Measurements from ENCODE around the gene NDUFB6. TPM values are rescaled to one million over a fixed set of nuclear protein-coding genes. Genes with fewer than 3 reads are reported as not detected.

Gene NDUFB6
- total and polyA plus RNA-seq, 7 experiments from 2014 or later = 10.4 to 75.9 (median 14.6) TPM

- Mint-ChIP-seq H3K4me3 (no peak overlapping the region), H3K27me3 (peaks cover 6 to 33% (median 23%) of the 10 kb centered on the region in 5 donors), H3K27ac (no peak overlapping the region), H3K36me3 (no peaks in the 10 kb centered on the region), H3K9me3 (peaks cover 0 to 6% (median 0%) of the 10 kb centered on the region in 11 donors), H3K4me1 (no peaks in the 10 kb centered on the region)
- Histone ChIP-seq H3K9me3 (ENCODE audit: control insufficient read depth in 2 of 3, low read length in 3 of 3) (no peaks in the 10 kb centered on the region), H3K27me3 (ENCODE audit: control insufficient read depth in 2 of 2, insufficient read depth in 2 of 2, low read length in 2 of 2) (peaks cover 0 to 4% of the 10 kb centered on the region in 2 donors), H3K36me3 (ENCODE audit: control insufficient read depth in 2 of 3, insufficient read depth in 3 of 3, low read length in 3 of 3) (no peaks in the 10 kb centered on the region), H3K27ac (ENCODE audit: low read depth, low read length) (no peak overlapping the region), H3K4me3 (ENCODE audit: low read length) (no peak overlapping the region), H3K4me1 (ENCODE audit: control insufficient read depth in 2 of 2, insufficient read depth in 2 of 2, low read length in 2 of 2) (no peaks in the 10 kb centered on the region)
- ChIA-PET POLR2A (no interaction called here), CTCF (interaction anchor here (0.6 to 0.7 kb wide), 2 partner anchors 368 to 1012 kb away, joined by 3 to 4 read pairs; no protein-coding TSS in a partner anchor)
- no peak for ATAC-seq
- intact Hi-C loops (cut with micrococcal nuclease) = no loop called here
- DNase-seq = no peak
Observed at GRCh38 chr9:32596096-32596865, 23.3 kb upstream of the NDUFB6 start.

- DNase-seq (no peak), ATAC-seq (no peak)
- Histone ChIP-seq H3K36me3 (ENCODE audit: control insufficient read depth in 2 of 3, insufficient read depth in 3 of 3, low read length in 3 of 3) (no peaks in the 10 kb centered on the region), H3K4me1 (ENCODE audit: control insufficient read depth in 2 of 2, insufficient read depth in 2 of 2, low read length in 2 of 2) (no peaks in the 10 kb centered on the region), H3K4me3 (ENCODE audit: low read length) (no peak overlapping the region), H3K27me3 (ENCODE audit: control insufficient read depth in 2 of 2, insufficient read depth in 2 of 2, low read length in 2 of 2) (no peaks in the 10 kb centered on the region), H3K9me3 (ENCODE audit: control insufficient read depth in 2 of 3, low read length in 3 of 3) (no peaks in the 10 kb centered on the region), H3K27ac (ENCODE audit: low read depth, low read length) (no peak overlapping the region)
- Mint-ChIP-seq H3K27ac (no peak overlapping the region), H3K4me3 (no peak overlapping the region), H3K36me3 (no peaks in the 10 kb centered on the region), H3K9me3 (peaks cover 0 to 1% (median 0%) of the 10 kb centered on the region in 11 donors), H3K4me1 (no peaks in the 10 kb centered on the region), H3K27me3 (peaks cover 0 to 35% (median 21%) of the 10 kb centered on the region in 5 donors)
- POLR2A ChIA-PET = no interaction called here
- CTCF ChIA-PET = interaction anchor here (0.7 to 3.9 kb wide), 2 partner anchors 10 to 378 kb away, joined by 4 to 25 read pairs; no protein-coding TSS in a partner anchor
- intact Hi-C loops (cut with micrococcal nuclease) = no loop called here
Observed at GRCh38 chr9:32590898-32591297, 17.9 kb upstream of the NDUFB6 start.

GRCh38 chr9:32590476-32590875 is 17.5 kb upstream of the NDUFB6 start:
- H3K27ac Mint-ChIP-seq = no peak overlapping the region
- CTCF ChIA-PET = interaction anchor here (0.6 to 3.9 kb wide), 3 partner anchors 10 to 379 kb away, joined by 3 to 25 read pairs (median 4); no protein-coding TSS in a partner anchor

GRCh38 chr9:32589083-32589723 is 16.2 kb upstream of the NDUFB6 start:
- intact Hi-C loops (cut with micrococcal nuclease) = loop anchor here (1.0 to 10.0 kb wide), 2 partner anchors 379 to 1136 kb away; no protein-coding TSS in a partner anchor
- Histone ChIP-seq H3K4me1 (ENCODE audit: control insufficient read depth in 2 of 2, insufficient read depth in 2 of 2, low read length in 2 of 2) (no peaks in the 10 kb centered on the region), H3K27ac (ENCODE audit: low read depth, low read length) (no peak overlapping the region), H3K36me3 (ENCODE audit: control insufficient read depth in 2 of 3, insufficient read depth in 3 of 3, low read length in 3 of 3) (no peaks in the 10 kb centered on the region), H3K27me3 (ENCODE audit: control insufficient read depth in 2 of 2, insufficient read depth in 2 of 2, low read length in 2 of 2) (no peaks in the 10 kb centered on the region), H3K4me3 (ENCODE audit: low read length) (no peak overlapping the region), H3K9me3 (ENCODE audit: control insufficient read depth in 2 of 3, low read length in 3 of 3) (no peaks in the 10 kb centered on the region)
- Mint-ChIP-seq H3K4me1 (no peaks in the 10 kb centered on the region), H3K9me3 (no peaks in the 10 kb centered on the region), H3K27ac (no peak overlapping the region), H3K4me3 (no peak overlapping the region), H3K27me3 (peaks cover 0 to 37% (median 31%) of the 10 kb centered on the region in 5 donors), H3K36me3 (no peaks in the 10 kb centered on the region)
- ATAC-seq (peak; percentile 58), DNase-seq (peak in 2 of 9 donors; percentile 12 to 28)
- ChIA-PET POLR2A (no interaction called here), CTCF (interaction anchor here (0.7 to 3.9 kb wide), 5 partner anchors 9 to 1831 kb away, joined by 3 to 25 read pairs (median 5); no protein-coding TSS in a partner anchor)

More at GRCh38 chr9:32590476-32590875, 17.5 kb upstream of the NDUFB6 start:
- Histone ChIP-seq H3K36me3 (ENCODE audit: control insufficient read depth in 2 of 3, insufficient read depth in 3 of 3, low read length in 3 of 3) (no peaks in the 10 kb centered on the region), H3K4me3 (ENCODE audit: low read length) (no peak overlapping the region), H3K27me3 (ENCODE audit: control insufficient read depth in 2 of 2, insufficient read depth in 2 of 2, low read length in 2 of 2) (no peaks in the 10 kb centered on the region), H3K27ac (ENCODE audit: low read depth, low read length) (no peak overlapping the region), H3K4me1 (ENCODE audit: control insufficient read depth in 2 of 2, insufficient read depth in 2 of 2, low read length in 2 of 2) (no peaks in the 10 kb centered on the region), H3K9me3 (ENCODE audit: control insufficient read depth in 2 of 3, low read length in 3 of 3) (no peaks in the 10 kb centered on the region)
- POLR2A ChIA-PET = no interaction called here
- ATAC-seq (no peak), DNase-seq (no peak)
- peaks cover 0 to 39% (median 22%) of the 10 kb centered on the region in 5 donors for H3K27me3 Mint-ChIP-seq
- intact Hi-C loops (cut with micrococcal nuclease) = no loop called here
- no peaks in the 10 kb centered on the region for H3K36me3 Mint-ChIP-seq
- H3K4me1 Mint-ChIP-seq = no peaks in the 10 kb centered on the region
- H3K4me3 Mint-ChIP-seq = no peak overlapping the region
- H3K9me3 Mint-ChIP-seq = no peaks in the 10 kb centered on the region

- no peaks in the 10 kb centered on the region for H3K4me1 ChIP-seq (ENCODE audit: control insufficient read depth in 2 of 2, insufficient read depth in 2 of 2, low read length in 2 of 2)
- H3K36me3 Mint-ChIP-seq = no peaks in the 10 kb centered on the region
- no peaks in the 10 kb centered on the region for H3K36me3 ChIP-seq (ENCODE audit: control insufficient read depth in 2 of 3, insufficient read depth in 3 of 3, low read length in 3 of 3)
- no peak overlapping the region for H3K4me3 ChIP-seq (ENCODE audit: low read length)
- H3K4me1 Mint-ChIP-seq = no peaks in the 10 kb centered on the region
- H3K27me3 ChIP-seq (ENCODE audit: control insufficient read depth in 2 of 2, insufficient read depth in 2 of 2, low read length in 2 of 2) = no peaks in the 10 kb centered on the region
- H3K9me3 Mint-ChIP-seq = no peaks in the 10 kb centered on the region
- no peak overlapping the region for H3K27ac ChIP-seq (ENCODE audit: low read depth, low read length)
- ChIA-PET POLR2A (no interaction called here), CTCF (interaction anchor here (3.9 kb wide), 1 partner anchor 7 kb away, joined by 25 read pairs; no protein-coding TSS in a partner anchor)
- intact Hi-C loops (cut with micrococcal nuclease) = loop anchor here in 1 of 2 donors (10.0 kb wide), 1 partner anchor 1137 kb away; no protein-coding TSS in a partner anchor
- no peak overlapping the region for H3K4me3 Mint-ChIP-seq
- peaks cover 0 to 35% (median 31%) of the 10 kb centered on the region in 5 donors for H3K27me3 Mint-ChIP-seq
- ATAC-seq = no peak
- H3K27ac Mint-ChIP-seq = no peak overlapping the region
- no peak for DNase-seq
- no peaks in the 10 kb centered on the region for H3K9me3 ChIP-seq (ENCODE audit: control insufficient read depth in 2 of 3, low read length in 3 of 3)
Observed at GRCh38 chr9:32587901-32588300, 14.9 kb upstream of the NDUFB6 start.

- intact Hi-C loops (cut with micrococcal nuclease) = loop anchor here in 1 of 2 donors (10.0 kb wide), 1 partner anchor 1140 kb away; no protein-coding TSS in a partner anchor
- Histone ChIP-seq H3K27me3 (ENCODE audit: control insufficient read depth in 2 of 2, insufficient read depth in 2 of 2, low read length in 2 of 2) (no peaks in the 10 kb centered on the region), H3K9me3 (ENCODE audit: control insufficient read depth in 2 of 3, low read length in 3 of 3) (no peaks in the 10 kb centered on the region), H3K27ac (ENCODE audit: low read depth, low read length) (no peak overlapping the region), H3K4me1 (ENCODE audit: control insufficient read depth in 2 of 2, insufficient read depth in 2 of 2, low read length in 2 of 2) (no peaks in the 10 kb centered on the region), H3K36me3 (ENCODE audit: control insufficient read depth in 2 of 3, insufficient read depth in 3 of 3, low read length in 3 of 3) (no peaks in the 10 kb centered on the region), H3K4me3 (ENCODE audit: low read length) (no peak overlapping the region)
- Mint-ChIP-seq H3K36me3 (no peaks in the 10 kb centered on the region), H3K9me3 (no peaks in the 10 kb centered on the region), H3K4me1 (peaks cover 0 to 3% (median 0%) of the 10 kb centered on the region in 7 donors), H3K27ac (no peak overlapping the region), H3K4me3 (no peak overlapping the region), H3K27me3 (peaks cover 3 to 26% (median 18%) of the 10 kb centered on the region in 5 donors)
- no peak for ATAC-seq
- DNase-seq = no peak
- ChIA-PET POLR2A (no interaction called here), CTCF (interaction anchor here (1.3 kb wide), 1 partner anchor 206 kb away, joined by 8 read pairs; no protein-coding TSS in a partner anchor)
Observed at GRCh38 chr9:32584784-32585183, 11.8 kb upstream of the NDUFB6 start.

Data from naive thymus-derived CD4-positive, alpha-beta T cell (primary cell).